Smooth muscle cell (in vitro differentiated cells): ENCODE results near the gene HELLS. TPM values are rescaled to one million over a fixed set of nuclear protein-coding genes. Genes with fewer than 3 reads are reported as not detected.

Experiments used
- DNase-seq: peaks from one replicate; lab custom pipeline; 2025; ENCODE audit not compliant: unreplicated experiment; lab: John Stamatoyannopoulos, UW
- H2AFZ ChIP-seq: fragments of 200-600 bp; sonication (generic); 2 replicates; pipeline ENCODE4 v1.6.0; 2016; ENCODE audit warnings: antibody characterized with exemption, low read depth, mild to moderate bottlenecking
- H3F3A ChIP-seq: fragments of 200-600 bp; sonication (generic); 2 replicates; pipeline ENCODE4 v1.6.0; 2017; ENCODE audit warnings: antibody characterized with exemption, low read depth
- H3K27ac ChIP-seq: fragments of 200-600 bp; sonication (generic); 2 replicates; pipeline ENCODE4 v1.5.1; 2016; ENCODE audit warnings: low read depth, mild to moderate bottlenecking
- H3K27me3 ChIP-seq: fragments of 200-600 bp; sonication (generic); 2 replicates; pipeline ENCODE4 v1.6.1; 2016; ENCODE audit warnings: low read depth, mild to moderate bottlenecking
- H3K36me3 ChIP-seq: fragments of 200-600 bp; sonication (generic); 2 replicates; pipeline ENCODE4 v1.5.1; 2016; ENCODE audit warnings: low read depth
- H3K4me1 ChIP-seq: fragments of 200-600 bp; sonication (generic); 2 replicates; pipeline ENCODE4 v1.5.1; 2016; ENCODE audit warnings: low read depth
- H3K4me2 ChIP-seq: fragments of 200-600 bp; sonication (generic); 2 replicates; pipeline ENCODE4 v1.6.0; 2016; ENCODE audit warnings: mild to moderate bottlenecking
- H3K4me3 ChIP-seq: fragments of 200-600 bp; sonication (generic); 2 replicates; pipeline ENCODE4 v1.5.1; 2016; ENCODE audit warnings: mild to moderate bottlenecking
- H3K79me2 ChIP-seq: fragments of 200-600 bp; sonication (generic); 2 replicates; pipeline ENCODE4 v1.6.0; 2016; ENCODE audit warnings: low read depth, mild to moderate bottlenecking
- H3K9ac ChIP-seq: fragments of 200-600 bp; sonication (generic); 2 replicates; pipeline ENCODE4 v1.6.0; 2016; ENCODE audit warnings: low read depth
- H3K9me3 ChIP-seq: fragments of 200-600 bp; sonication (generic); replicated peaks from 2 replicates; pipeline ENCODE4 v1.5.1; 2016; ENCODE audit warnings: low read depth
- H4K20me1 ChIP-seq: fragments of 200-600 bp; sonication (generic); 2 replicates; pipeline ENCODE4 v1.6.0; 2016; ENCODE audit warnings: low read depth
- WGBS: methylation state at CpG from one replicate; pipeline ENCODE4 v1.1.7; 2016; ENCODE audit warnings: low lambda C conversion rate; 5-methylcytosine and 5-hydroxymethylcytosine counted together
- polyA plus RNA-seq: library from polyadenylated mRNA; unstranded; fragments of >200 nt; fragmentation: Nextera tagmentation; extraction: Ambion mirVana; gene quantifications from 2 replicates; pipeline ENCODE4 v1.2.1, GENCODE V29; 2016
- total RNA-seq: library from RNA; depleted of rRNA; stranded (reverse); fragments of >200 nt; gene quantifications from 2 replicates; pipeline ENCODE4 v1.2.3, GENCODE V29; 2014
- TF ChIP-seq, protein P1 (sequence below): fragments of 200-600 bp; sonication (generic); IDR thresholded peaks from 2 replicates; pipeline ENCODE4 v1.5.1; 2017; ENCODE audit warnings: borderline replicate concordance, mild to moderate bottlenecking, antibody characterized with exemption; ENCODE audit not compliant: insufficient read depth, poor library complexity, severe bottlenecking

The HELLS gene
- total and polyA plus RNA-seq, 2 experiments from 2014 or later = 10.5 to 55.5 TPM

DNA sequence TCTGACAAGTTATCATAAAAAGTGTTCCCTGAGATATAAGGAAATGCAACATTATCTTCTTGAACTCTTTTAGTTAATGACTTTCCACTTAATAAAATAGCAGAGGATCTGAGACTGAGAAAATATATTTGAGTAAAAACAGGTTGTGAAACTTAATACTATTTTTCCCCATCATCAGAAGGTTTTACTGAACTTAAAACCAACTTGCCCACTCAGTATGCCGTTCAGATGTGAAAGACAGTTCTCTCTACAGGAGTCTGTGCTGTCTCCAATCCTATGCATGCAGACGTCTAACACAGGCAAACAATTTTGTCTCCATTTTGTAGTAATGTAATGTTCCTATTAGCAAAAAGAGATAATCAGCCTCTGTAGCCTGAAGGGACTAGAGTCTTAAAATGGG lies 99.7 kb downstream of the HELLS start:
- Histone ChIP-seq H3K4me3 (no peak overlapping the region), H3K4me1 (no peaks in the 10 kb centered on the region), H2AFZ (no peak overlapping the region), H3F3A (no peaks in the 10 kb centered on the region), H4K20me1 (no peaks in the 10 kb centered on the region), H3K27ac (no peak overlapping the region), H3K27me3 (no peaks in the 10 kb centered on the region), H3K36me3 (no peaks in the 10 kb centered on the region), H3K4me2 (no peak overlapping the region), H3K79me2 (no peaks in the 10 kb centered on the region), H3K9me3 (no peaks in the 10 kb centered on the region), H3K9ac (no peak overlapping the region)
- TF ChIP-seq, protein P1, sequence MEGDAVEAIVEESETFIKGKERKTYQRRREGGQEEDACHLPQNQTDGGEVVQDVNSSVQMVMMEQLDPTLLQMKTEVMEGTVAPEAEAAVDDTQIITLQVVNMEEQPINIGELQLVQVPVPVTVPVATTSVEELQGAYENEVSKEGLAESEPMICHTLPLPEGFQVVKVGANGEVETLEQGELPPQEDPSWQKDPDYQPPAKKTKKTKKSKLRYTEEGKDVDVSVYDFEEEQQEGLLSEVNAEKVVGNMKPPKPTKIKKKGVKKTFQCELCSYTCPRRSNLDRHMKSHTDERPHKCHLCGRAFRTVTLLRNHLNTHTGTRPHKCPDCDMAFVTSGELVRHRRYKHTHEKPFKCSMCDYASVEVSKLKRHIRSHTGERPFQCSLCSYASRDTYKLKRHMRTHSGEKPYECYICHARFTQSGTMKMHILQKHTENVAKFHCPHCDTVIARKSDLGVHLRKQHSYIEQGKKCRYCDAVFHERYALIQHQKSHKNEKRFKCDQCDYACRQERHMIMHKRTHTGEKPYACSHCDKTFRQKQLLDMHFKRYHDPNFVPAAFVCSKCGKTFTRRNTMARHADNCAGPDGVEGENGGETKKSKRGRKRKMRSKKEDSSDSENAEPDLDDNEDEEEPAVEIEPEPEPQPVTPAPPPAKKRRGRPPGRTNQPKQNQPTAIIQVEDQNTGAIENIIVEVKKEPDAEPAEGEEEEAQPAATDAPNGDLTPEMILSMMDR = no peak
- 73% methylated on average over 2 of the region's 2 CpGs for WGBS
- no peak for DNase-seq

Other genes with a start within 250 kb of the HELLS start
- gene NOC3L, start 182.8 kb upstream of the HELLS start, total RNA-seq = 21.6 and 27.3 TPM in 2 replicates
- 8.7 and 8.8 TPM in 2 replicates for gene NOC3L, start 182.8 kb upstream of the HELLS start, polyA plus RNA-seq
- 9.4 and 11.2 TPM in 2 replicates for gene TBC1D12, start 143.2 kb upstream of the HELLS start, total RNA-seq
- gene TBC1D12, start 143.2 kb upstream of the HELLS start, polyA plus RNA-seq = 3.8 and 5.2 TPM in 2 replicates
- 1.0 and 1.1 TPM in 2 replicates for gene CYP2C18, start 137.9 kb downstream of the HELLS start, total RNA-seq
- not detected in 2 replicates for gene CYP2C18, start 137.9 kb downstream of the HELLS start, polyA plus RNA-seq
- 0.76 TPM in 1 of 2 replicates, not detected in the other for gene CYP2C19, start 216.9 kb downstream of the HELLS start, total RNA-seq
- 0.10 TPM in 1 of 2 replicates, not detected in the other for gene CYP2C19, start 216.9 kb downstream of the HELLS start, polyA plus RNA-seq